ENCODE results near the gene CHCHD5.

Gene CHCHD5

GRCh38 chr2:112625474-112626114 lies 41.2 kb downstream of the CHCHD5 start:
- no peak for DNase-seq (ENCODE audit: low read depth)

GRCh38 chr2:112626604-112627059 lies 42.2 kb downstream of the CHCHD5 start:
- peak; percentile 42 for DNase-seq (ENCODE audit: low read depth)

- no peak for DNase-seq (ENCODE audit: low read depth)
Observed at GRCh38 chr2:112627060-112628040, 42.9 kb downstream of the CHCHD5 start.

DNA sequence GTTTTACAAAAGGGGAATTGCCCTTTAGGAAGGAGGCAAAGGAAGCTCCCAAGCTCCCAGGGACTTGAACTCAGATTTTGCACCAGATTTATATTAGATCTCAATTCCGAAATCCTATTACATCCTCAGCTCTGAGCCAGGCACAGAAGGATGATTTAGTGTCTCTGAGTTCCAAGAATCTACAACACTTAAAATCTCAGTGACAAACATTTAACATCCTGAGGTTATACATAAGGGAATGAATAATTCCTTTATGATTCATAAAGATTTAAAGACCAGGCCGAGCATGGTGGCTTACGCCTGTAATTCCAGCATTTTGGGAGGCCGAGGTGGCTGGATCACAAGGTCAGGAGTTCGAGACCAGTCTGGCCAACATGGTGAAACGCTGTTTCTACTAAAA lies 44.8 kb downstream of the CHCHD5 start:
- DNase-seq (ENCODE audit: low read depth) = no peak

- no peak for DNase-seq (ENCODE audit: low read depth)
Observed at GRCh38 chr2:112629823-112630222, 45.4 kb downstream of the CHCHD5 start.

- no peak for DNase-seq (ENCODE audit: low read depth)
Observed at GRCh38 chr2:112630268-112630667, 45.9 kb downstream of the CHCHD5 start.

DNA sequence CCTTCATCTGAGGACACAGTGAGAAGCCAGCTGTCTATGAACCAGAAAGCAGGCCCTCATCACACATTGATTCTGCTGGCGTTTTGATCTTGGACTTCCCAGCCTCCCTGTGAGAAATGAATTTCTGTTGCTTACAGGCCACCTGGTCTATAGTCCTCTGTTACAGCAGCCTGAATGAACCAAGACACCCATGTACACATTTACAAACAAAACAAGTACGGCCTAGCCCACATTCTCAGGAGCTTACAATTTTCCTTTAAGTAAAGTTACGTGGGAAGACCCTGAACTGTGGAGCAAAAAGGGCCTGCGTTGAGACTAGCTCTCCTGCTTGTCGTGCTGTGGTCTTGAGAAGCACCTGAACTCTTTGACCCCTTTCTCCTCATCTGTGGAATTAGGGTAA lies 49.3 kb downstream of the CHCHD5 start:
- DNase-seq (ENCODE audit: low read depth) = no peak

- DNase-seq (ENCODE audit: low read depth) = no peak
Observed at GRCh38 chr2:112634153-112634873, 49.9 kb downstream of the CHCHD5 start.

DNA sequence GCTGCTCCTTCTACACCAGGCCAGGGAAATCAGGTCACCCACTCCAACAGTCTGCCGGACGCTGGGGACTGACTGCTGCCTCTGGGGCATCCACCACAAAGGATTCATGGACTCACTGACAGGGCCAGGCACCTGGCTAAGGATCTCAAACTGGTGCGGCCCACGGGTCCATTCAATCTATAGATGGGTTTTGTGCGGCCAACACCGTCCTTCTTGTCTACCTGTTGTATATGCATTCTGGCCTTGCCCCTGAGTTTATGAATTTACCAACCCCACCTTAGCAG lies 50.4 kb downstream of the CHCHD5 start:
- DNase-seq (ENCODE audit: low read depth) = no peak

GRCh38 chr2:112636605-112637288 lies 52.3 kb downstream of the CHCHD5 start:
- no peak for DNase-seq (ENCODE audit: low read depth)

GRCh38 chr2:112637289-112637660 lies 52.9 kb downstream of the CHCHD5 start:
- DNase-seq (ENCODE audit: low read depth) = no peak

Measured in activated gamma-delta T cell treated with anti-CD3 and anti-CD28 coated beads, Interleukin-2, amount 50 U/mL, for 16 hours (primary cell).